AG20443 (cell line): Measurements from ENCODE around the gene AFAP1L1.

Source experiments
- DNase-seq: peaks from one replicate; pipeline ENCODE4 v3.0.0; 2012; ENCODE audit warnings: low spot score, mixed read lengths

The AFAP1L1 gene

GRCh38 chr5:149271716-149272563 is at the start of gene AFAP1L1:
Gene AFAP1L1, plus strand, starts transcription at chr5:149271859. Its CDS starts 110 bp downstream, at chr5:149271969.
- DNase-seq, result peak; percentile 86

- no peak for DNase-seq
Observed at GRCh38 chr5:149223081-149223848, 48.4 kb upstream of the AFAP1L1 start.

DNA sequence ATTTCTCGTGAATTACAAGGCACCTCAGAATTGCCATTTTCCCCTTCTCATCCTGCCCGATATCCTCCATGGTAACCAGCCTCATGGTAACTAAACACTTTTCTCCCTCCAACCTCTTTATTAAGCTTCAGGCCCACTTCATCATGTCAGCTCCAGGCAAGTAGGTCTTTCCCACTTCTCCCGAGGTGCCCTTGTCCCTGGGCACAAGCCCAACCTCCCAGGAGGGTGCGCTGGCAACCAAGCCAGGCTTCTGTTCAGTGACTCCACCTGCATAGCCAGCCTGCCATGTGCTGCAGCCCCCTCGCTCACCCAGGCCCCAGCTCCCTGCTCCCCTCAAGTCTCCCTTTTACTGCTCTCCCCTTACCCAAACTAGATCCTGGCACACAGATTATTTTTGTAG is 47.4 kb upstream of the AFAP1L1 start:
- DNase-seq, result no peak

DNA sequence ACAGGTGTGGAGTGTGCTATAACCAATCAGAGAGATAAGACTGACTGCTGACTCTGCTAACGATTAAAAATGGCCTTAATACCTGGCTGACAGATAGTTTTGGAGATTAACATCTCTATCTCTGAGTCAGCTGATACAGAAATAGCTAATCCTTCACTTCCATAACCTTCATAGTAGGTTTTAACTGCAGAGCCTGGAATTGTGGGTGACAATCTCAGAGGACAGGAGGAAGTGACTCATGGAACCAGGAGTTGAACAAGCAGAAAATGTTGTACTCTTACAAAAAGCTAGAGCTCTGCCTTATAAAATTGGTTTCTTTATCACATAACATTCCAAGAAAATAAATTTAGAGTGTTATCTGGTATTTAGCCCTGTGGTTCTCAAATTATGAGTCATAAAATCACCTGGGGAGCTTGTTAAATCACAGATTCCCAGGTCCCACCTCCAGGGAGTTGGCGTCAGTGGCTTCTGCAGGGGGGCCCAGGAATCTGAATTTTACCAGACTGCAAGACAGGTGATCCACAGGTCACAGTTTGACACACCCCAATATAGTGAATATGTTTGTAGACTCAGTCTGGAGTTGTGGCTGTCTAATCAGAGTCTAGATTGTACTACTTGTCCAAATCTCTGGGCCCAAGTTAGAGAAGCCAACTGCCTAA is 44.4 kb upstream of the AFAP1L1 start:
- peak; percentile 37 for DNase-seq

DNA sequence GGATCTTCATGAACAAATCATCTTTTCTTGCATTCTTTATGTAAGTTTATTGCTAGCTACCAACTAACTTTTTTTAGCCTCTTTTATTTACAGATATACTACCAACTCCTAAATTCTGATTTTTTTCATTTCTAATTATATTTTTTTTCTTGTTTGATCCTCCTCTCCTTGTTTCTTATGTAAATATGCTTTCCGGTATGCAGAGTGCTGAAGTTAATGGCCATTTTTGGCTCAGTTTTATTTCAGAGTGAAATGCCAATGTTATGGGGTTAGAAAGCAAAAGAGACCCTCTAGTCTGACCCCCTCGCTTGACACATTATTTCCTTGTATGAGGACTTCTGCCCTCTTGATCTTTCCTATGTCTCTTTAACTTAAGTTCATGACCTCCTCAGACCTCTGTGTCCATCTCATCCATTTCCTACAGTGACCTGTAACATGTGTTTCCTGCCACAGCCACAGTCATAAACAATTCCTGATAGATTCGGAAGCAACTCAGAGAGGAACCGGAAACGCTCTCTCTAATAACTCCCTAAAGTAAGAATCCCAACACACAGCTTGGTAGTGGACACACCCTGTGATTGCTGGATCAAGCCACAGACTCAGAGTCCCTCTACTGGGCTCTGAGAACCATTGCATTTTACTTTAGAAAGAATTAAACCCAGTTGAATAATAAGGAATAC is 42.9 kb upstream of the AFAP1L1 start:
- peak; percentile 88 for DNase-seq

DNA sequence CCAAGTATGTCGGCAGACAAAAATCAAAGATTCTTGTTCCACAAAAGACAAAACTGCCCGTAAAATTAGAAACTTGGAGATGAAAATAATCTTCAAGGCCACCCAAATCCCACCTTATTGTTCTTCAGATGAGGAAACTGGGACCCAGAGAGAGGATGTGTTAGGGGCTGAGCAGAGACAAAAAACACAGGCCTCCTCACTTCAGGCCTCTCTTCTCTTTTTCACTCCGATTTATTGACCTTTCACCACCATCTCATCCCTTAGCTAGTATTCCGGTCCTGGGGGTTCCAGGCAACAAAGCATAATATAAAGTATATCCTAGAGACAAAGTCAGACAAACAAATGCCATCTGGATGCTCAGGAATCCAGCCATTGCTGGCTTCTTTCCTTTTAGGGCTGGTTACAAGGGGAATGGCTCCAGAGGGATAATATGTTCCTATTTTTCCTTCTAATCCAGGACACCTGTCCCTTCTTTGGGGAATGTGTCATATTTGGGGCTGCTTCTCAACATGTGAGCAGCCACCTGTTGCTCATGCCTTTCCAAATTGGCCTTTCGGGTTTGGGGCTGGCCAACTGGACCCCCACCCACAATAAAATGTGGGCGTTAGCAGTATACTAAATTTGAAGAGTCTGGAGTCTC is 42.2 kb upstream of the AFAP1L1 start:
- DNase-seq, result no peak

DNA sequence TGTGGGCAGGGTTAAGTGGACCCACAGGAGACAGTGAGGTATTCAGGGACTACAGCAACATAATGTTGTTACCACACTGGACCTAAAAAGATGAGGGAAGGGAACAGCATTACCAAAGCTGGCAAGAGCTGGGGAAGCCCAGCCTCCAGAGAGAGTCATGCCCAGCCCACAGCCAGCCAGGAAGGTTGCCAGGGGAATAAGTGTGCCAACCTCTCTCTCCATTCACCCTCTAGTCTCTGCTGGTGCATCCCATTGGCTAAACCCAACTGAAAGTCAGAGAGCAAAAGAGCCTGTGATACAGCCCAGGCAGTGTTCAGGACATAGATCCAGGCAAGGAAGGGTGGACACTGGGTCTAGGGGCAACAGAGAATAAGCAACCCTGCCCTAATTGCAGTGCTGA is 35.8 kb upstream of the AFAP1L1 start:
- no peak for DNase-seq

DNA sequence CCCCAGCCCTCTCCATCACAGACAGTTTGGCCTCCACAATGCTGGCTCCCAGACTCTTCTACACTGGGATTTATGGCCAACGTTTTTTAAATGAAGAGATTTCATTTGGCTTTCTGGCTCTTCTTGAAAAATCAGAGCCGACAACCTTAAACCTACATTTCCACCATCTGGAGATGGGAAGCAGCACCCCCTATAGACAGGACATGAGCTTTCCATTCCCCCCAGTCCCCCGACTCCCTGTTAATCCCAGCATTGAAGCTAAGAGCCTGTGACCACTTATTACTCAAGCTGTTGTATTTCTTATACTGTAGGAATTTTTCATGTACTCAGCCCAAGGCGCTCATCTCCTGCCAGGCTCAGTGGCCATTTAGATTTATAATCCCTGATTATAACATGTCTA is 34.0 kb upstream of the AFAP1L1 start:
- no peak for DNase-seq

- peak; percentile 51 for DNase-seq
Observed at GRCh38 chr5:149238540-149238939, 33.1 kb upstream of the AFAP1L1 start.

GRCh38 chr5:149239917-149240316 is 31.7 kb upstream of the AFAP1L1 start:
- no peak for DNase-seq

DNA sequence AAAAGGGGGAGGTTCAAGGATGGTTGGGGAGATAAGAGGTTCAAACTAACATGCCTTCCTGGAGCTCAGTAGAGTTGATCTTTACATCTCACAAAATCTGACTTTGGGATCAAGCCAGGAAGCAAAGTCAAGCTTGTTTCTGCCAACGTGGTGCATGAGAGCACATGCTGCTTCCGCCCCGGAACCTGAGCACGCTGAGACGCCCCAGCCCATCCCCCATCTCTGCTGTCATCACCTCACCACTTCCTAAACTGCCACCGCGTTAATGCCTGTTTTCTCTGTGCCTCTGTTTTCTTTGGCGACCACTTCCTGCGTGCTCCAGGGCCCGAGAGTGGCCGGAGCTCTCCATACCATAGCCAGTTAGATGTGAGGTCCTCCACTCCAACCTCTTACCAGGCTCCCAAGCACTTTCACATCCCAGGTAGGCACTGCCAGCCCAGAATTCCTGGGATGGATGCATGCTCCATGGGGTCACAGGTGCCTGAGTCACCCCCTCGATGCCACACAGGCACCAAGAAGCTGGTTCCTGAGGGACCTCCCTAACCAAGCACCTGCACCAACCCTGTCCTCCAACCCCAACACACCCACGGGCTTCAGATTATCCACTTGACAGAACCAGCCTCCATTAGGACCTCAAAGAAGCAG is 31.2 kb upstream of the AFAP1L1 start:
- DNase-seq, result no peak

DNA sequence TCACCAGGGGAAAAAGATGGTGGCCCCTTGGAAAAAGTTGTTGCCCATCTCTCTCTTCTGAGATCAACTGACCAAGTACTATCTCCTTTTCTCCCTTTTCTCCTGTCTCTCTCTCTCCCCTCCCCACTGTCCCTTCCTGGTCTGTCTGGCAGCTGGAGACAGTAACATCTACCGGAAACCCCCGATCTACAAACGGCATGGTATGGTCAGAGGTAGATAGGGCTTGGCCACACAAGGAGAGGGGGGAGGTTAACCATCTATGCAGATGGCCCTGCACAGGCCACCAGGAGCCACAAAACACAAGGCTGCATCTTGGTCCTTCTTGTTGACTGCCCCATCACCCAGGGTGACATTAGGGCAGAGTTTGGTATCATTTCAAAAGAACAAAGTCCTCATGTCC is 29.3 kb upstream of the AFAP1L1 start:
- no peak for DNase-seq

DNA sequence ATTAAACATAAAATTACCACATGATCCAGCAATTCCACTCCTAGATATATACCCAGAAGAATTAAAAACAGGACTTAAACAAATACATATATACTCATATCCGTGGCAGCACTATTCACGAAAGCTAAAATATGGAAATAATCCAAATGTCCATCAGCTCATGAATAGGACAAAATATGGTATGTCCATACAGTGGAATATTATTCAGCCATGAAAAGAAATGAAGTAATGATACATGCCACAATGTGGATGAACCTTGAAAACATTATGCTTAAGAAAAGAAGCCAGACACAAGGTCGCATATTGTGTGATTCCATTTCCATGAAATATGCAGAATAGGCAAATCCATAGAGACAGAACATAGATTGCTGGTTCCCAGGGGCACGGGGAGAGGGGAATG is 24.8 kb upstream of the AFAP1L1 start:
- DNase-seq, result no peak

DNA sequence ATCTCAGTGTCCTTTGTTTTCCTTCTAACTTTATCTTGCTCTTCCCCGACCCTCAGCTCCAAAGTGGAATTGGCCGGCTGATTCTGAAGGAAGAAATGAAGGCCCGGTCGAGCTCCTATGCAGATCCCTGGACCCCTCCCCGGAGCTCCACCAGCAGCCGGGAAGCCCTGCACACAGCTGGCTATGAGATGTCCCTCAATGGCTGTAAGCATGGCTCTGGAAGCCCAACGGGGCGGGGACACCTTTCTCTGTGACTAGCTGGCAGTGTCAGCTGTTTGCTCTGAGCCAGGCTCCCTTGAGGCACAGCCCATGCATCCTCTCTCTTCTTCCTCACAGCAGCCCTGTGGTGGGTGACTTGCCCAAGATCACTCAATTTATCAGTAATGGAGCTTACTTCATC is 23.9 kb upstream of the AFAP1L1 start:
- no peak for DNase-seq

- no peak for DNase-seq
Observed at GRCh38 chr5:149251546-149251945, 20.1 kb upstream of the AFAP1L1 start.

- DNase-seq, result peak; percentile 77
Observed at GRCh38 chr5:149254506-149254905, 17.2 kb upstream of the AFAP1L1 start.

DNA sequence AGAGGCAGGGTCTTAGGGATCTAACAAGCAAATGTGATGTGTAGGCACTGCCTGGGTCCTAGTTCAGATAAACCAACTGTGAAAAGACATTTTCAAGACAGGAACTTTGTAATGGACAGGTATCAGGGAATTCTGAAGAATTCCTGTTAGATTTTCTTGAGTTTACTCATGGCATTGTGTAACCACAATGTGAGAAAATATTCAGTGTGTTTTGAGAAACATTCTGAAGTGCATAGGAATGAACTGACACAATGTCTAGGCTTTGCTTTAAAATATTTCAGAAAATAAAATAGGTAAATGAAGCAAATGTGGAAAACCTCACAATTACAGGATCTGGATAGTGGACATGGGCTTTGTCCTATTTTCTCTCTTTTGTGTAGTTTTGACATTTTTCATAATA is 15.2 kb upstream of the AFAP1L1 start:
- peak; percentile 38 for DNase-seq

- no peak for DNase-seq
Observed at GRCh38 chr5:149257131-149257530, 14.5 kb upstream of the AFAP1L1 start.

DNA sequence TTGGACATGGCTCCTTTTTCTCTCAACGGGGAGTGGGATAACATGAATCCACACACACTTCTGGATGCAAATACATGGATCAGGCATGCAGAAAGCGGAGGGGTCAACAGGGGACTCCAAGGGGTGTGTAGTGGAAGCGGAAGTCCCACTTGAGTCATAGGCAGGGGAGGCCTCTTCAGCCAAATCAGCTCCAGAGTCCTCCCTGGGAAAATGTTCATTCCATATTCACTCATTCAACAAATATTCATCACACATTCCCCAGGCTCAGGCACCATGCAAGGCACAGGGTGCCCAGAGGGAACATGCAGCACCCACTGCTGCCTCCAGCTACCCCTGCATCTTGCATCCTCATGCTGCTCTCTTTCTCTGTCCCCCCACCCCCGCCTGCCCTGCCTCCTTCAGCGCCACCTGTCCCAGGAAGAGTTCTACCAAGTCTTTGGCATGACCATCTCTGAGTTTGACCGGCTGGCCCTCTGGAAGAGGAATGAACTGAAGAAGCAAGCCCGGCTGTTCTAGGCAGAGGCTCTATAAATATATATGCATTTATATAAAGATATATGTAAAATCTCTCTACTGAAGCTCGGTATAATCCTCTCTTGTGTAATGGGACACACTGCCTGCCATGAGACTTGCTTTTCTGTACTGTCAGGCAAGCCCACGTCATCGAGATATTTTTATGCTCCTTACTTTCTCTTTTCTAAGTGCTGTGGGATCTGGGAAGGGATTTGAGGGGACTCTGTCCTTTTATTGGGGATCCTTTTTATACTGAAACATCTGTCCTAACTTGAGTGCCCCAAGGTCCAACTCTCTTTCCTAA is 13.6 kb upstream of the AFAP1L1 start:
- peak; percentile 73 for DNase-seq

DNA sequence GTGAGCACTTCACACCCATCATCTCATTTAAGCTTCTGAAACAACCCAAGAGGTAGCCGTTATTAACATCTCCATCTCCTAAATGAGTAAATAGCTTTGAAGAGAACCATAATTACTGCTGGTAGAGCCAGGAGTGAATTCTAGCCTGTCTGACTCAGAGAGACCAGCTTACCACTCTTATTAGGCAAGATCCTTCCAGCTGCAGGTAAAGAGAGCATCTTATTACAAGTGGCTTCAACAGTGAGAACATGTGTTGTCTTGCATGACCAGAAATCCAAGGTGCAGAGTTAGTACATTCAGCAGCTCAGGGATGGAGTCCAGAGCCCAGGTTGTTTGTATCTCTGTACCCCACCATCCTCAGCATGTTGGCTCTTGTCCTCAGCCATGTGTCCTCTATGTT is 10.9 kb upstream of the AFAP1L1 start:
- no peak for DNase-seq
